ENCODE measurements around the gene TMEM131L. TPM values are rescaled to one million over a fixed set of nuclear protein-coding genes. Genes with fewer than 3 reads are reported as not detected.
A peak's percentile ranks its signal among the peaks of the same experiment; 100 is the strongest.

The TMEM131L gene
- polyA plus RNA-seq, 3 donors: 25.3 to 29.6 (median 28.7) TPM

DNA sequence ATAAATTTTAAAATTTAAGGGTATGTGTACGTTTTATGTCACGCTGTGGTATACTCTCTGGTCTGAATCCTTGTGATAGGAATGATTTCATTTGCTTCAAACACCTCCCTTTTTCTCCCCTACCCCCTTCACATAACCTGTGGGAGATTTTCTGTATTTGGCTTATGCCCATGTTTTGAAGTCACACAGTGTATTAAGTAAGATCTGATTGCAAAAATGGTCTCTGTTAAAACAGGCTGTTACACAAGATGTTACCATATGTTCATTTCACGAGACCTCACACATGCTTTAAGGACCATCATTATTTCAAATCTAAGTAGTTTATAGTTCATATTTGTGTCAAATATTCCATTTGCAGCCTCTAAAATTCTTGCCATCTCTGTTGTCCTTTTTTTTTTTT lies 63.5 kb downstream of the TMEM131L start:
- DNase-seq (ENCODE audit: extremely low read depth in 1 of 11, low read depth in 9 of 11, low spot score in 4 of 11): no peak

DNA sequence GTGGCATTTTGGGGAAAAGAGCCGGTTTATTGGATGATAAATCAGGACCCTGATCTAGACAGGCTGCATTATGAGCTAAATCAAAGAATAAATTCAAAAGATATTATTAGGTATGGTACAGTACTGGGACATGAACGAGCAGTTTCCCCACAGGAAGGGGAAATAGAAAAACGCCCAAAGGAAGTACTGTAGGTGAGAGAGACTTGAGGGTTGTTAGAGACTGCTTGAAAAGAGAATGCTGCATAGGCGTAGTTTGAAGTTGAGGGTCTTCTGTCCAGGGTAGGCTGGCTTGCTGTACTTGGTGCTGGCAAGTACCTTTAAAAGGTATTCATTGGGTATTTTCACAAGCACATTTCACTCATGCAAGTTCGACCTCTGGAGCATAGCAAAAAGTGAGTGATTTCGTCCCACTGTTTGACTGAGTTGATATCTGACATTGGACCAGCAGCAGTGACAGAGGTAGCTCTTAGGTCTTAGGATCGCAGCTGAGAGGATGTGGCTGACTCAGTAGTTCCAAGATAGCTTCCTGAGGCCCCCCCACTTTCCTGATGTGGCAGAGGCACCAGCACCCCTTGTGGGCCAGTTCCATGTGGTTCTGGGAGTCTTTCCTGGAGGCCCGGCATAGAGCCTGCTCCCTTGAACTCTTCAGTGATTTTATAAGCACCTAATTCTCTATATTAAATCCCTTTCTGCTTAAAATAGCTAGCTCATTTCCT lies 64.3 kb downstream of the TMEM131L start:
- no peak for DNase-seq (ENCODE audit: extremely low read depth in 1 of 11, low read depth in 9 of 11, low spot score in 4 of 11)

DNA sequence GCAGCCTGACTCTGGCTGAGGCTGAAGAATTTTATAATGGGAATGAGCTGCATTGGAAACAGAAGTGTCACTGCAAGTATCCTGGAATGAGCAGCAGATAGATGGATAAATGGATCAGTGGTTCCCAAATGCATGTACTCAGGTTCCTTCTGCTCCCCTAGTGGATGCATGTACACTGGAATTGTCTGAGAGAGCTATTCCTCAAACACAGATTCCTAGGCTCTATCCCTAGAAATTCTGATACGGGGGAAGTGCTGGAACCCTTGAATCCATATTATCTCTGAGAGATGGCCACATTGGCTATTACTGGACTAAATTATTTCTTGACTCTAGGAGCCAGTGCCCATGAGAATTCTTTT lies 64.8 kb downstream of the TMEM131L start:
- no peak for DNase-seq (ENCODE audit: extremely low read depth in 1 of 11, low read depth in 9 of 11, low spot score in 4 of 11)

DNA sequence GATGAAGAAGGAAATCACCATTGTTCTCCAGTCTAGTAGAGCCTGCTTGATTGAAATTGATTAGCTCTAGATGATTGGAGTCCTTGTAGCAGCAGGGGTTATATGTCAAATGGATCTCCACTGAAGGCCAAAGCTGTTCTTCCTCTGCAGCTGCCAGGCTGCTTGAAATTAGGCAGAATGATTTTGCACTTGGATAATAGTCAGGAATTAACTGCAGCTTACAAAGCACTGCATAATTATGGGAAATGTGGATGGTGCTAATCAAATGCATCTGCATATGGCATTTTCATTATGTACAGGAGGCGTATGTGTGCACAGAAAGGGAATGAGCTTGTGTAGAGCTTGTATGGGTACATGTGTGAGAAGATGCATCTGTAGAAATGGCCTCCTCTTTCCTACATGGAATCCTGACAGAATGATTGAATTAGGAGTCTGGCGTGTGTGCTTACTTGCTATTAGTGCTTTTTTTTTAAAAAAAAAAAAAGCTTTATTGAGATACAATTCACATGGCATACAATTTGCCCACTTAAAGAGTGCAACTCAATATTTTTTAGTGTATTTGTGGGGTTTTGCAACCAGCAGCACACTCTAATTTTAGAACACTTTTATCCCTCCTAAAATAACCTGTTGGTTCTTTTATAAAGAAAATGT lies 65.9 kb downstream of the TMEM131L start:
- DNase-seq (ENCODE audit: extremely low read depth in 1 of 11, low read depth in 9 of 11, low spot score in 4 of 11): no peak

DNA sequence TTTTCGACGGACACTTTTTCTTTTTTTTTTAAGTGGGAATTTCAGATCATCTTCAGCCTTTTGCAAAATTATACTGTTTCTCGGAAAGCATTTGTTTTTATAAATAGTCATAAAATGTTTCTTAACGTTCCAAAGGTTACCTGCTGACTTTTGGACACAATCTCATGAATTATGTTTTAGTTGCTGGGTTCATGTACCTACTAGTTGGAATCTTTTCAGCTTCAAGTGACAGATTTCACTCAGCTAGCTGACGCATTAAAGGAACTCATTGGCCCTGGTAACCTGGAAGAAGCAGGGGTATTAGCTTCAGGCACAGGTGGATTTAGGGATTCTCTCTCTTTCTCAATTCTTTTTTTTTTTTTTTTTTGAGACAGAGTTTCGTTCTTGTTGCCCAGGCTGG lies 66.5 kb downstream of the TMEM131L start:
- no peak for DNase-seq (ENCODE audit: extremely low read depth in 1 of 11, low read depth in 9 of 11, low spot score in 4 of 11)

DNA sequence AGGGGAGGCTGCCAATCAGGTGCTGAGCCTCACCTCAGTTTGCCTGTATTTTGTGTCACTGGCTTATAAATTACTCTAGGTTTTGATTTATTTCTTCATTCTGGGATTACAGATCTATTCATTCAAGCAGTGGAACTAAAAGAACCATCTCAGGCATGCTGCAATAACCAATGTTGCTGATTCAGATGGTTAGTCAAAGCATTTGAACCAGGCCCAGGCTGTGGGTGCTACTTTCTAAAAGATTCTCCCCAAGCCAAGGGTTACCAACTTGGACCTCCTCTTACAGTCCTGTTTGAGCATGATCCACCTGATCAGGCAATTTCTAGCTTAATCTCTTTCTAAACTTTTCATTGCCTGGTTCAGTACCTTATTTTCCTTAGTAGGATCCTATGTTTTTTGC lies 67.2 kb downstream of the TMEM131L start:
- no peak for DNase-seq (ENCODE audit: extremely low read depth in 1 of 11, low read depth in 9 of 11, low spot score in 4 of 11)

DNA sequence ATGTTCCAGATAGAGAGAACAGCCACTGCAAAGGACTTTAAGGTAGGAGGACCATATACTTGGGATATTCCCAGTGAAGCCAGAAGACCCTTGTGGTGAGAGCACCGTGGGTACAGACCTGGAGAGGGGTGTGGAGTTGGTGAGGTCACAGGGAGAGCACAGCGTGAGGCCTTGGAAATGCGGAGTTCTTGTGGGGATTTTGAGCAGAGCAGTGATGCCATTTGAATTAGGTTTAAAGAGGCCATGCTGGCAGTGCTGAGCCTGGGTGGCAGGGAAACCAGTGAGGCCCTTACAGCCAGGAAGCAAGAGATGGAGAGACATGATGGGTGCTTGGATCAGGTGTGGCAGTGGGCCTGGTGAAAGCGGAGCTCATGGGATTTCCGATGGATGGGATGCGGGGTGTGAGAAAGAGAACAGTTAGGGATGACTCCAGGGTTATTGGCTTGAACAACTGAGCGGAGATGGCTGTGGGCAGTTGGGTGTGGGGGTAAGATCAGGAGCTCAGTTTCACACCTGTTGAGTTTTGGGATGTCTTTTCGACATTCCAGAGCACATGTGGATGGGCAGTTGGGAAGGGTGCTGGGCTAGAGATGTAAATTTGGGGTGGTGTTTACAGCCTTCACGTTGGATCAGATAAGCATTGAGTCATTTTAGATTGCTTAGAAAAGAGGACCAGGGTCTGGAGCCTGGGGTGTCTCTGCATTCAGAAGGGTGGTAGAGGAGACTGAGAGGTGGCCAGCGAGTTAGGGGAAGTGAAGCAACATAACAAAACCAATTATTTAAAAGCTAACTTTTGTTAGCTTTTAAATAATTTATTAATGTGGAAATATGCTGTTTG lies 68.9 kb downstream of the TMEM131L start:
- no peak for DNase-seq (ENCODE audit: extremely low read depth in 1 of 11, low read depth in 9 of 11, low spot score in 4 of 11)

DNA sequence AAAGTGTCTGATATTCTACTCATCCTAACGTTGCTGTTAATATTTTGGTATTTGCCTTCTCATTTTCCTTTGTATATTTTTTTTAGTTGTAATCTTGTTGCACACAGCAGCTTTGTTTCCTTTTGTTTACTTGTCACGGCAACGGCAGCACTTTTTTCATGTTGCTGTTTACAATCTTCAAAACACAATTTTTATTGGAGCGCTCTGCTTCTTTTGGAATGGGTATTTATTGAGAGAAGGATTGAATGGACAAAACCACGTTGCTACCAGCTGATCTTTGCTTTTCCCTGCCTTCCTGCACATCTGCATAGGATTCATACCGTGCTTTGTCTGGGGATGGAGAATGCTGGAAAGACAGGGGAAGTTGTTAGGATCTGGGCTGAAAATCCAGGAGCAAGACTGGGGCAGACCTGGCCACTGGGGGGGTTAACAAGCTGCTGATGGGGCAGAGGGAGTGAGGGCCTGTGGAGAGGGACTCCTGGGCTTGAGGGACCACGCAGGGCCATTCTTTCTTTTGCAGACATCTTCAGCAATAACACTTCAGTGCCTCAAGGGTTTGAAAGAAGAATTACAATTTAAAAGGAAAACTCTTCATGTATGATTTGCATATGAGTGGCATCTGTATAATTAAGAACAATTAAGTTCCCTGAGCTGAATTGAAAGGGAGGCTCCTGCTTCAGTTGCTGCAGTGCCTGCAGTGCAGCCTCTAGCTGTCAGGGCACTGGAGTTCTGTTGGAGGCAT lies 69.8 kb downstream of the TMEM131L start:
- no peak for DNase-seq (ENCODE audit: extremely low read depth in 1 of 11, low read depth in 9 of 11, low spot score in 4 of 11)

DNA sequence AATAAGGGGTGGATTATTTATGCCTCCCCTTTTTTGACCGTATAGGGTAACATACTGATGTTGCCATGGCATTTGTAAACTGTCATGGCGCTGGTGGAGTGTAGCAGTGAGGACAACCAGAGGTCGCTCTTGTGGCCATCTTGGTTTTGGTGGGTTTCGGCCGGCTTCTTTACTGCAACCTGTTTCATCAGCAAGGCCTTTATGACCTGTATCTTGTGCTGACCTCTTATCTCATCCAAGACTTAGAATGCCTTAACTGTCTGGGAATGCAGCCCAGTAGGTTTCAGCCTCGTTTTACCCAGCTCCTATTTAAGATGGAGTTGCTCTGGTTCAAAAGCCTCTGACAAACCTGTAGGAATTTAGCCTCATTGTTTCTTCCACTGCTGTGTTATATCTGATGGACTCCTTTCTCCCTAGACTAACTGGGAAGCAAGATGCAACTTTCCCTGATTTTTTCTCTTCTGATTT lies 71.4 kb downstream of the TMEM131L start:
- no peak for DNase-seq (ENCODE audit: extremely low read depth in 1 of 11, low read depth in 9 of 11, low spot score in 4 of 11)

DNA sequence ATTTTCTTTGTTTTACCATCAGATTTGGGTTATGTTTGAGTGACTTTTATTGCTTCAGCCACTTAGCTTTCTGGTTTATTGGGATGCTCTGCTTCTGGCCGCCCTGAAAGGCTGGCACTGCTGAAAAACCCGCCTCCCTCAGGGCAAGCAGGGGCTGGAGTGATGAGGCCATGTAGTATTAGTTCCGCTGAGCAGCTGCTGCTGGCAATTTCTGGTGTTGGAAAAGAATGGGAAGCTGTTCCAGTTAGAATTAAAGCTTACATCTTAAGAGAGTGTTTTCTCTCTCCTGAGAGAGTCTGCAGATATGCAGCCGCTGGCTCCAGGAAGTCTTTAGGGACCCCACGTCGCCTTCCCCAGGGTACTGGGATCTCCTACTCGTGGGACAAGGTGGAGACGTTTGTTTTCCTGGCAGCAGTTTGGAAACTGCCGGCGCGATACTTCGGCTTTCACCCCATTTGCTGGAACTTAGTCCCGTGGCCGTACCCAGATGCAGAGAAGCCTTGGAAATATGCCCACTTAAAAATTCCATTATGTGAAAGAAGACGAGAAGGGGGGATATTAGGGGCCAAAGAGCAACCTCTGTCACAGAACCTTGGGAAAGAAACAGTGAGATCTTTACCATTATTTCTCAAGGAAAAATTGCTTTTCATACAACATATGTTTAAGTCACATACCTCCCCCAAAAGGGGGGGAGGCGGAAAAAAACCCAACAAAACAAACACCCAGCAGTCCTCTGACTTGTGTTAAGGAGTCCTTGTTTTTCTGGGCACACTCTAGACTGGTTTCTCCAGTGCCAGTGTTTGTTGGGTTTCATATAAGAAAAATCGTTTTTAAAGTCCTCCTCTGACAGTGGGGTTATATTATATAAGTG lies 72.6 kb downstream of the TMEM131L start:
- DNase-seq (ENCODE audit: extremely low read depth in 1 of 11, low read depth in 9 of 11, low spot score in 4 of 11): peak in 1 of 11 donors; percentile 20

DNA sequence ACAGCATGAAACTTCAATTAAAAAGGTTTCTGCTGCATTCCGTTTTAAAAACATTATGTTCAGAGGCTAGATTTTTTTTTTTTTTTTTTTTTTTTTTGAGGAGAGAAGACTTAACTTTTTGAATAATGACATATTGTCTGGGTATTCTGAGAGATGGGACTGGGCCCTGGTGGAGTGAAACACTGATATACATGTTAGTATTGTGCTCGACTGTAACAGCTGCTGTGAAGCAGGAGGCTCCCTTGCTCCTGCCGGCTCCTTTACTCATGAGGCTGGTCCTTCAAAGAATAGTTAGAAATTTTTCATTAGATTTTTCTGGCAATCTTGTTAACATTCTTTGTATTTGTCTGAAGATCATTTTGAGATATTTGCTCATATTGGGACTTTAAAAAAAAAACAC lies 73.3 kb downstream of the TMEM131L start:
- DNase-seq (ENCODE audit: extremely low read depth in 1 of 11, low read depth in 9 of 11, low spot score in 4 of 11): no peak

DNA sequence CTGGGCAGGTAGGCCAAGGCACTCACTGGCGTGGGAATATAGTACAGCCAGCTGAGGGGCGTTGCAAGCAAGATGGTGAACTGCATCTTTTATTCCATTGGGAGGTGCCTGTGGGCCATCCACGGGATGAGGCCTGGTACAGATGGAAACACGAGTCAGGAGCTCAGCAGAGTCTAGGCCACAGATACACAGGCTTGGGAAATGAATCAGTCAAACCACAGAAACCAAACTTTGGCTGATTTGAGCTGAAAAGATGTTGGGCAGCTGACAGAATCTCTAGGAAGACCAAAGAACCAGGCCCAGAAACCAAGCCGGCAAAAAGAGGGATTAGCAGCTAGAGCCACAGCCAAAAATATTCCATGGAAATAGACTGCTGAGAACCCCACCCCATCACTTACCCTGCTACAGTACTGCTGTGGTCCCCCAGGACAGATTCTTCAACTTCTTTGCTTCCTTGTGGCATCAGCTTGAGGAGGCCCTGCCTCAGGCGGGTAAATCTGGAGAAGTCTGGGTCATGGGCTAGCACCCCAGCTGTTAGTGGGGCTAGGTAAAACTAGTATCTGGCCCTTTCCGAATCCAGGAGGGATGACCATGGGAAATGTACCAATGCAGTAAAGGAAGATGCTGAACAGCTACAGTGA lies 75.4 kb downstream of the TMEM131L start:
- no peak for DNase-seq (ENCODE audit: extremely low read depth in 1 of 11, low read depth in 9 of 11, low spot score in 4 of 11)

DNA sequence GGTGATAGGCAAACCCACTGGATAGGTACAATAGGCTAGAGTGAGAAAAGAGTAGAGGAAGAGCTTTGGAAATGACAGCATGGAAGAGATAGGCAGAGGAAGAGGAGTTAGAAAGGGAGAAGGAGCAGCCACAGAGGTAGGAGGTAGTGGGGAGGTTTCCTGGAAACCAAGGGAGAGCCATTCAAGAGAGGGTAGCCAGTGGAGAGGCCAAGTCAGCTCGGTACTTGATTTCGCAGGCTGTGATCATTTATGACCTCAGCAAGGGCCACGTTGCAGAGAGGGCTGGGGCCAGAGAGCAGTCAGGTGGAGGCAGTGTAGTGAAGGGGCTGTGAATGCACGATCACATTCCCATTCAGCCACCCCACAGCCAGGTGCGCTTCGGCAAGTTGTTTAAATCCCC lies 76.0 kb downstream of the TMEM131L start:
- DNase-seq (ENCODE audit: extremely low read depth in 1 of 11, low read depth in 9 of 11, low spot score in 4 of 11): no peak

DNA sequence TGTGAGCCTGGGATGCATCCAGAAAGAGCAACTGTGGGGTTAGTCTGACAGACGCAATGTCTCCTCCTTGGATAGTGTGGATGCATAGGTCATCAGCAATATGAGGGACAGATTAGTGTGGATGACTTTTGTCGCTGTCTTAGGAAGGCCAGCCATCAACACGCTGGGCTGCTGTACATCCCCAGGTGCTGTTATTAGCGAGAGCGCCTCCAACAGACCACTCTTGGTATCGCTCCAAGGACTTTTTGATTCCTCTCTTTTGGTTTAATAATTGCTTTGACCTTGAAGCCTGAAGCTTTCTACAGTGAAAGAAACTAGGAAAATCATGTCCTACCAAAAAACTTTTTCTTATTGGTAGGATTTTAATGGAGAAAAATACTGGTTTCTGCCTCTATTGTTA lies 76.7 kb downstream of the TMEM131L start:
- DNase-seq (ENCODE audit: extremely low read depth in 1 of 11, low read depth in 9 of 11, low spot score in 4 of 11): no peak

DNA sequence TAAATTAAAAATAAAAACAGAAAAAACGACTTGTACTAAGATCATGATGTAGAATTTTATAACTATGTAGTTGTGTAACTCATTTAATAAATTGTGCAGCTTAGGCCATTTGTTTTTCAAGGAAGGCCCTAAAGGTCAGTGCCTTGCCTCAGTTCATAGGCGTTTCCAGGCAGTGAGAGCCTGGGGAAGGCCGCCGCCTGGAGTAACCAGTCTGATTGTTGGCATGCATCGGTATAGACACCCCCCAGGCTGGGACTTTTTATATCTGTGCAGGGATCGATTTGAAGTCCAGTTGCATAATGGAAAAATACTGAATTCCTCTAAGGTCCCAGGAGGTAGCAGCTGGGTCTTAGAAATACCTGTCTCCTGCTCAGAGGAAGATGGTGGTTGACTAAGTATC lies 77.2 kb downstream of the TMEM131L start:
- DNase-seq (ENCODE audit: extremely low read depth in 1 of 11, low read depth in 9 of 11, low spot score in 4 of 11): no peak

DNA sequence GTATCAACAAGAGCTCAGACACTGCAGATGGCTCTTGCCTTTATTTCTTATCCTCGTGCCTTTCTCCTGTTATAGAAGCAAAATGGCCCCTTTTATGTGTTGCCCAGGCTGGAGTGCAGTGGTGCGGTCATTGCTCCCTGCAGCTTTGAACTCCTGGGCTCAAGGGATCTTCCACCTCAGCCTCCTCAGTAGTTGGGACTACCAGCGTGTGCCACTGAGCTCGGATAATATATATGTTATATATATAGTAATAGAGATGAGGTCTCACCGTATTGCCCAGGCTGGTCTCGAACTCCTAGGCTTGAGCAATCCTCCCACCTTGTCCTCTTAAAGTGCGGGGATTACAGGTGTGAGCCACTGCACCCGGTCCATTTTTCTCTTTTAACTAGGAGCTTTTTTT lies 79.7 kb downstream of the TMEM131L start:
- no peak for DNase-seq (ENCODE audit: extremely low read depth in 1 of 11, low read depth in 9 of 11, low spot score in 4 of 11)

DNA sequence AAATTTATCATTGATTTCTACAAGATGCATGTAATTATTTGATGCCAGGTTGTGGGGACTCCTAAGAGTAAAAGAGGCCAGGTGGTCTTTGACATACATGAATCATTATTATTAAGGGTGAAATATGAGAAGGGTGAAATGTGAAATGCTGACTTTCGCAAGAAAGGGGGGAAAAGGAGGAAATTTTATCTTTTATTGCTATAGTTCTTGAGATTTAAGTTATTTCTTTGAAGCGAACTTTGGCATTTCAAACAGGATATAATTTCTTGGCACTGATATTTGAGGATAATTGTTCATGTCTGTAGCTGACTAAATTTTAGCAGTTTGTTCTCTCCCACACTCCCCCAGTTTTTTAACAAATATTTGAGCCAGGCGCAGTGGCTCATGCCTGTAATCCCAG lies 80.1 kb downstream of the TMEM131L start:
- DNase-seq (ENCODE audit: extremely low read depth in 1 of 11, low read depth in 9 of 11, low spot score in 4 of 11): no peak

DNA sequence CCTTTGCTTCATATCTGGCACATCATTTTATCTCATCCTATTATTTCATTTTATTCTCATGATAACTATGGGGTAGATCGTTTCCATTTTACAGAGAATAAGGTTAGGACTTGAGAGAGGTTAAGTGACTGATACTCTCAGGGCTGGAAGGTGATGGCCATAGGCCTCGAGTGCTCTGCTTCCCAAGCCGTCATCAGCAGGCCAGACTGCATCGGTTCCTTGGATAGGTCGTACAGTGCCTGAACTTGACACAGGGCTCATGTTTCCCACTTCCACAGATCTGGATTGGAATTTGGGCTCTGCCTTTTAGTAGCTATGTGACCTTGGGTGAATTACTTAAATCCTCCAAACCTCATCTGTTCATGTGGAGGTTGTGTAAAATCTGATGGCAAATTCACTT lies 81.4 kb downstream of the TMEM131L start:
- DNase-seq (ENCODE audit: extremely low read depth in 1 of 11, low read depth in 9 of 11, low spot score in 4 of 11): no peak

Data from renal cortex interstitium (tissue), 11 donors.